Ishikawa (cell line): ENCODE measurements around the gene SHC2.

Source experiments
- EP300 ChIP-seq: IDR thresholded peaks from 2 replicates; pipeline ENCODE4 v1.6.1; 2012; ENCODE audit warnings: borderline replicate concordance
- FOXM1 ChIP-seq: IDR thresholded peaks from 2 replicates; pipeline ENCODE4 v1.6.1; 2012; ENCODE audit warnings: low read depth, borderline replicate concordance
- REST ChIP-seq: IDR thresholded peaks from 2 replicates; pipeline ENCODE4 v1.6.1; 2012; ENCODE audit warnings: low read depth, mild to moderate bottlenecking
- TAF1 ChIP-seq: IDR thresholded peaks from 2 replicates; pipeline ENCODE4 v1.6.1; 2012; ENCODE audit warnings: low read depth, mild to moderate bottlenecking
- TF ChIP-seq, protein P1 (sequence below): IDR thresholded peaks from 2 replicates; pipeline ENCODE4 v1.6.1; 2012

- TF ChIP-seq EP300 (no peak), FOXM1 (no peak), REST (no peak), TAF1 (no peak)
- TF ChIP-seq, protein P1, sequence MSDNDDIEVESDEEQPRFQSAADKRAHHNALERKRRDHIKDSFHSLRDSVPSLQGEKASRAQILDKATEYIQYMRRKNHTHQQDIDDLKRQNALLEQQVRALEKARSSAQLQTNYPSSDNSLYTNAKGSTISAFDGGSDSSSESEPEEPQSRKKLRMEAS: no peak
Observed at GRCh38 chr19:498511-498891, 37.7 kb upstream of the SHC2 start.
